NCI-H446 (cell line): ENCODE results near the gene TSPAN18.

Source experiments
- DNase-seq, 2 experiments: peaks; one replicate each; lab custom pipeline; 2025; lab: John Stamatoyannopoulos, UW

TSPAN18 gene

DNA sequence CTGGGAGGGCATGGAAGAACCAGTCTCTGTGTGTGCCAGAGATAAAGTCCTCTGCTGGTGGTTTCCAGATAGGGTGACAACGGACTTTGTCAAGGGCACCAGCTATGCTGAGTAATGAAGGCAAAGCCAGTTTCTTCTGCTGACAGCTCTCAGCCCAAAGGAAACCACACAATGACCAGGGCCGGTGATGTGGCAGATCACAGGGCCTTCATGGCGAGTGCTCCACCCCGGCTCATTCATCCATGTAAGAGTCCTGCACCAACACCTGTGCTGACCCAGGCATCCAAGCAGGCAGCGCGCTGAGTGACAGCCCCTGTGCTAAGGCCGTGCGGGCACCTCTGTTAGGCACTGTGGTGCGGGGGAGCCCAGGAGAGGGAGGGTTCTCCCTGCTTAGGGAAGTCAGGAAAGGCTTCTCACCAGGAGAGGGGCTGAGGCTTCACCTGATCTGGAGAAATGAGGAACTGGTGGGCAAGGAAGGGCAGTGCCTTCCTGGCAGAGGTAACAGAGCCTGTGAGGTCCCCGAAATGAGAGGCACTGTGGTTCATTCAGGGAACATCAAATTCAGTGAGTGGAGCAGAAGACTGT lies 190.1 kb downstream of the TSPAN18 start:
- DNase-seq, result no peak

DNA sequence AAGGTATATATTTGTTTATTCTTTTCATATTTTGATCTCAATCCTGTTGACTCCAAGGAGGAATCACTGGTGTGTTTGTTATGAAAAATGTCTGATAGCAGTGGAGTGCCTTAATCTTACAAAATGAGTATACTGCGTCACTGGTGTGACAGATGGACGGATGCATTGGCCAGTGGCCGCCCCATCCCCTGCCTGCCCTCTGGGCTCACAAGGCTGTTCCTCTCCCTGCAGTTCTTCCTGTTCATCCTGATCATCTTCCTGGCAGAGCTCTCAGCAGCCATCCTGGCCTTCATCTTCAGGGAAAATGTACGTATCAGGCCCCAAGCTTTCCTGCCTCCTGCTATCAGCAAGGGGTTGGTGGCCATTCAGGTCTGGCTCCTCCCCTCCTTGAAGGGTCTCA lies 191.0 kb downstream of the TSPAN18 start:
- no peak for DNase-seq

DNA sequence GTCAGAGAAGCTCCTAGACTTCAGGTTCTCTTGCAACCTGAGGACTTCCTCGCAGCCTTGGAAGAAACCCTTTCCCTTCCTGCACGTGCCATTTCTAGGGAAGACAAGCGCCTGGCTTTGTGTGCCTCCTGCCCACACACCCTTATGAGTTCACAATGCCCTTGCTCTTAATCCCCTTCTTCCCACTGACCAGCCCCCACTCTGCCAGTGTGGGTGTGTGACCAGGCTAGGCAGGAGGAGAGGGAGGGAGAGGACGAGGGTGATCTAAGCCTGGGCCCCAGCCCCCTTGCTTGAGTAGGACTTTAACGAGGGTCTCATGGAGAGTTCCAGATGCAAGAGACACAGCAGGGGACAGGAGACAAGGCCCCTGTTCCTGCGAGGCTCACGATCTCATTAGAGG lies 193.7 kb downstream of the TSPAN18 start:
- DNase-seq, result no peak

DNA sequence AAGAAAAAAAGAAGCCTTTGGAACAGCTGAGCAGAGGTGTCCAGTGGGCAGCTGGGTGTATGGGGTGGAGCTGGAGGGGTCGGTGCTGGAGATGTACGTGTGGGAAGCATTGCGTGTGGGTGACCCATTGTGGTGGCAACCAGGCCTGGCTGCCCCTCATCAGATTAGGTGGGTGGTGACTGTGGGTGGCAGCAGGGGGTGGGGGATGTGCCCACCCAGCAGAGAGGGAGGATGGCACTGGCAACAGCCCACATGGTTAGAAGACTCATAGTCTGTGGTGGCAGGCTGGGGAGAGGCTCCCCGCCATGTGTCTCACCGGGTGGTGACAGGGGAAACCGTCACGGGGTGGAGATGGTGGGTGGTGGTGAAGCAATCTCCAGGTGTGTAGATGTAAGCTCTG lies 196.4 kb downstream of the TSPAN18 start:
- no peak for DNase-seq

DNA sequence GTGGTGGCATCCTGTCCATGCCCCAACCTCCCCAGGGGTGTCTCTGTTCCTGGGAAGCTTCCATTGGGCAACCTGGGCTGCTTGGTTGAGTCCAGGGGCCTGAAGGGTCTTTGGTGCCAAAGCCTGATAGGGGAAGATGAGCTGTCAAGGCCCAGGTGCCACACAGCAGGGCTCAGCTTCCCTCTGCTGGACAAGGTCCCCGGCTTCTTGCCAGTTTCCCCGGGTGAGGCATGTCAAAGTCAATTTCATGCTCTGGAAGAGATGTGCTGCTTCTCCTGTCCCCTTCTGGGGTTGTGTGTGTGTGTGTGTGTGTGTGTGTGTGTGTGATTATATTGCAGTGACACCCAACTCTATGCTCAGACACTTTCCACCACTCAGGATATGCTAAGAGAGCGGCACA lies 197.0 kb downstream of the TSPAN18 start:
- DNase-seq, result peak; percentile 49 to 60

DNA sequence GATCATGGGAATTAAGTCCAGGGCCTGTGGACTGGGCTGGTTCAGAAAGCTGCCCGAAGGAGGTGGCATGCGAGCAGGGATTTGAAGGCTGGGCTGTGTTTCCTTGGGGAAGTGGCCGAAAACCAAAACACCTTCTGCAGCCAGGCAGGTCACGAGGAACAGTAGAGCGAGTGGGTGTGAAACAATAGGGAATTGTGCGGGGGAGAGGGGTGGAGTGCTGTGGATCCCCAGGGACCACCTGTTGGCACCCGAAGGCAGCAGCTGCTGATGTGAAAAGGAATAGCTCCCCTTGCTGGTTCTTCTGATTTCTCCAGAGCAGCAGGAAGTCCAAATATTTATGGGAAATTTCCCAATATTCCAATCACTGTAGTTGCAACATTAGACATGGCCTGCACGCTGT lies 199.3 kb downstream of the TSPAN18 start:
- no peak for DNase-seq

DNA sequence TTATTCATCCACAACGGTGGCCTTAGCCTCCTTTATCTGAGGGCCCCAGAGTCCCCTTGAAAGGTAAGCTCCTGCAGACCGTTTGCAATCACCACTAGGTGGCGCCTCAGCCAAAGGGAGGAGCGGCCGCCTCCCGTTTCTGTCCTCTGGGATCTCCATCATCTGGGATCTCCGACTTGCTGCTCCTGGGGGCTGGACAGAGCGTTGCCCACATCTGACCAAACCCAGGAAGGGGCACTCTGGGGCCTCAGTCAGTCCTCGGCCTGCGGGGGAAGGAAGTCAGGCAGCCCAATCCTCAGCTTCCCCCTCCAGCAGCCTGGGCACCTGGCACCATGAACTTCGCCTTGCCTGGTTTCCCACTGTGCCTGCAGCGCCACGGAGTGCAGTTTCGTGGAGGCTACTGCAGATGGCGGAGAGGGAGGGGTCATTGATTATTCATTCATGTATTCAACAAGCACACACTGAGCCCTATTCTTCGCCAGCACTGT lies 200.5 kb downstream of the TSPAN18 start:
- peak; percentile 70 to 86 for DNase-seq

DNA sequence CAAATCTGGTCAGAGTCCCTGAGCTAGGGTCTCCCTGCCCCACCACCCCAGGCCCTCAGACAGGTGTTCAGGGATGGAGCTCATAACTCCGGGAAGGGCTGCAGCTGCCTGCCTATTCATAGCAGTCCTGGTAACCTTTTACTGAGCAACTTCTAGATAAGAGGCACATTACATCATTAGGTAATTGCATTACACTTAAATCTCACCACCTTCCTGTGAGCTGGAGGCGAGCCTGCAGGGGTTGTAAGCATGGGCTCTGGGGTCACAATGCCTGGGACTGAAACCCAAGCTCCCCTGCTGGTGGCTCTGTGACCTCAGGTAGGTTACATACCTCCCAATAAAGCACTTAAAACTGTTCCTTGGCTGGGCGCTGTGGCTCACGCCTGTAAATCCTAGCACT lies 201.4 kb downstream of the TSPAN18 start:
- no peak for DNase-seq

DNA sequence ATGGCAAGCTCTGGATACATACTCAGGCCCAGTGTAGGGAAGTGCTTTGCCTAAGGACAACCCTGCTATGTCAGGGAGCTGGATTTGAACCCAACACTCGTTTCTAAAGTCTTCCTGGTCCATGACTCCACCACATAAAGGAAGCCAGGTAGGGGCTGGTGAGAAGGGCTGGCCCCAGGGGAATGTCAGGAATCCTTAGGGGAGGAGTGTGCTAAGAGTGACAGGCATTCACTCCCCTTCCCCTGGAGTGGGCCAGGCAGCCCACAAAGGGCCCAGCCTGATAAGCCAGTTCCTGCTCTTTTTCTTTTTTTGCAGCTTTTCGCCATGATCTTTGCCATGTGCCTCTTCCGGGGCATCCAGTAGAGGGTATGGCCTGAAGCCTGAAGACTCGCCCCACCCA lies 202.1 kb downstream of the TSPAN18 start:
- DNase-seq, result no peak

DNA sequence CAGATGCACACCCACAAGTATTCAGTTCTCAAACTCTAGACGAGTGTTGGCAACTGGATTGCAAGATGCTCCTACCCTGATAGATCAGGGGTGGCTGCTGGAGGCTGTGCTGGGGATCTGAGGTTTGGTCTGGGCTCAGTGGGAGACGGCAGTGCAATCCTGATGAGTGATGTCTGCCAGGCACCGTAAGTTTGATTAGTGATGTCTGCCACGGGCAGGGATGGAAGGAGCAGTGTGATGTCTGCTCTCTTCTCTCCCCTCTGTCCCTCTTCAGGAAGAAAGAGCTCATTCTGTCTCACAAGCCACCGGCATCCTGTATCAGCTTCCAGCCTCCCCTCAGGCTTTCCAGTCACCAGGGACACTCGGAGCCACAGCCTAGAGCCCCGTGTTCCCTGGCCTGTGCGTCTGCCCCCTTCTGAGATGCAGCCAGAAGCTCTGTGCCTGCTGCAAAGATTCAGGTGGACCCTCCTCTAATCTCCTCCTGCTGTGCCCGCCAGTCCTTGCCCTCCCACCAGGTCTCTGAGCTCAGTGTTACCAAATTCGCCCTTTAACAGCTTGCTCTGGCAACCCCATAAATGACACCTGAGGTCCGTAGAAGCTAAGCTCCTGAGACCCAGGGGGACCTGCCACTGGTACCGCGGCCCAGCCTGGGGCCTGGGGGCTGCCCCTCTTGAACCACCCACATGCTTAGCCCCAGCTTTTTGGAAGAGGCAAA lies 204.0 kb downstream of the TSPAN18 start:
- no peak for DNase-seq

DNA sequence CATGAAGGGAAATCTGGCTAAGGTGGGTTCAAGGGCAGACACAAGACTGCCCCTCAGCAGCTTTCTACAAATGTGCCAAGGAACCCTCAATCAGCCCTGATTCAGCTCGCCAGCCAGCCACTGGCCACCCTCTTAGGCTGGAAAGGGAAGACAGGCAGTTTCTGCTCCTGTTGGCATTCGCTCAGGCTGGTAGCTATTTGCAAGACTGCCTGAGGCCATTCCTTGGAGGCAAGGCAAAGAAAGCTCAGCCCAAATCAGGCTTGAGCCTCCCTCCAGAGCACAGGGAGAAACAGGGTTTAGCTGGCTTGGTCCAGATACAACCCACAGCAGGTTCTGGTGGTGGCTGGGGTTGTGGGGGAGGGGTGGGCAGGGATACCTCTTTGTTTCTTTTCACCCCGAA lies 204.7 kb downstream of the TSPAN18 start:
- DNase-seq, result peak in 1 of 2 experiments; percentile 53

DNA sequence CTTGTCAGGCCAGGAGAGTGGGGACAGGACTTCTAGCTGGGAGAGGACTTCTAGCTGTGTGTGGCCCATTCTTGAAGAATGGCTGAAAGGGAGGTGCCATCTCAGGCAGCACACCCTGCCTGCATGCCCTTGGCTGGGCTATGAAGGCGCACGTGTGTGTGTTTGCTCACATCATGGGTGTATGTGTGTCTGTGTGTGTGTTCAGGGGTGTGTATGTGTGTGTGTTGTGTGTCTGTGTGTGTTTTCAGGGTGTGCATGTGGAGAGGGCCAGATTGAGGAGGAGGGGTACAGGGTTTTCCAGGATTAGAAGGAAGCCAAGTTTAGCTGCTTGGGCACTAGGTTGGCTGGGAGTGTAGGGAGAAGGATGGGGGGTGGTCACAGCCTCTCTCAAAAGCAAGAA lies 207.3 kb downstream of the TSPAN18 start:
- no peak for DNase-seq

DNA sequence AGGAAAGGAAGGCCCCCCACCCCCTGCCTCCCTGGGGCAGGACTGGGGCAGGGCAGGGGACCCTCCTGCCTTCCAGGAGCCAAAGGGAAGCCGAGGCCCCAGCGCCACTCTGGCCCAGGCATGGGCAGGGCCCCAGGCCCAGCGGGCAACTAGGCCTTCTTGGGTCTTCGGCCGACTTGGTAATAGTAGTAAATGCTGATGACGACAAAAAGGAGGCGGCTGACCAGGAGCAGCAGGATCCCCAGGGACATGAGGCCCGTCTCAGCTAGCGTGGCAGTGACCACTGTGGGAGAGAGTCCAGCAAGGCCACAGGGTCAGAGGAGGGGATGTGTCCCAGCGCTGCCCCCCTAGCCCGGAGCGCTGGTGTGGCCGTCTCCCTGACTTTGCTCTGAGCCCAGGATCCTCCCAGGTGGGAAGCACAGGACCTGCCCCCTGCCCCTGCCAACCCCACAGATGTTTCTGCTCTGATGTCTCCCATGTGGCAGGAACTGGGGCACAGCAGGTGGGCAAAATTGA lies 208.0 kb downstream of the TSPAN18 start:
- no peak for DNase-seq

DNA sequence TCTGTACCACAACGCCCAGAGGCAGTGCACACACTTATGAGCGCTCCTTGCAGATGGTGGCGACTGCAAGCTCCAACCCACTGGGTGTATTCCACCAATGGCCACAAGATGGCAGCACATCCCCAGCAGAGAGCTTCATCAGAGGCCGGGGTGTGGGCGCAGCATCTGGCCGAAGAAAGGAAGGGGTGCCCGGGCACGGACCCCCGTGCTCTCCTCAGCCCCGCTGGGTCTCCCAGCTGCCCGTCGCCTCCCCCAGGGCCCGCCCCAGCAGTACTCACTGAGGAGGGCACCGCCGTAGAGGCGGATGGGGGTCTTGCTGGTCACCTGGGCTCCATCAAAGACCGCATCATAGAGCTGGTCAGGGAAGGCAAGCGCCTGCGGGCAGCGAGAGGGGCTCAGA lies 209.8 kb downstream of the TSPAN18 start:
- DNase-seq, result peak; percentile 86 to 91

DNA sequence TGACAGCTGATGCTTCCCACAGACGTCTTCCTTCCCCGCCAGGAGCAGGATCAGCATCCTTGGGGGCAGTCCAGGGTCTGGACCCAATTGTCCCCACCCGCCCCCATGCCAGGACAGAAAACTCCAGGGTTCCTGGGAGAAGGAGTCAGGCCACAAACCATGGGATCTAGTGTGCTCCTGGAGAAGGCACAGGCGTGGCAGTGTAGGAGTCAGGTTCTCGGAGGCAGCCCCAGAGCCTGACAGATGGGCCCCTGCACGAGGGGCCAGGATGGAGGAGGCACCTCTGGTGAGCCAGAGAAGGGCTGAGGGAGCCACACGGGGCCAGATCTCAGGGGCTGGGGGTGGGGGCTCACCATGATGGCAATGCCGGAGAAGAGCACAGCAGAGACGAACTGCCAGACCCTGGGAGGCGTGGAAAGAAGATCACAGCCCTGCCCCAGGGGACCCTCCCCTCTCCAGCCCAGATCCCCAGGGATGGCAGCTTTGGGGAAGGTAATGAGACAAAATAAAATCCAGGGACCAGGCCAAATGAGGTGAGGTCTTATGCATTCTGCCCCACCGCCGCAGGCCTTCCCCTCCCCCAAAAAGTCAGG lies 210.3 kb downstream of the TSPAN18 start:
- DNase-seq, result peak in 1 of 2 experiments; percentile 57

DNA sequence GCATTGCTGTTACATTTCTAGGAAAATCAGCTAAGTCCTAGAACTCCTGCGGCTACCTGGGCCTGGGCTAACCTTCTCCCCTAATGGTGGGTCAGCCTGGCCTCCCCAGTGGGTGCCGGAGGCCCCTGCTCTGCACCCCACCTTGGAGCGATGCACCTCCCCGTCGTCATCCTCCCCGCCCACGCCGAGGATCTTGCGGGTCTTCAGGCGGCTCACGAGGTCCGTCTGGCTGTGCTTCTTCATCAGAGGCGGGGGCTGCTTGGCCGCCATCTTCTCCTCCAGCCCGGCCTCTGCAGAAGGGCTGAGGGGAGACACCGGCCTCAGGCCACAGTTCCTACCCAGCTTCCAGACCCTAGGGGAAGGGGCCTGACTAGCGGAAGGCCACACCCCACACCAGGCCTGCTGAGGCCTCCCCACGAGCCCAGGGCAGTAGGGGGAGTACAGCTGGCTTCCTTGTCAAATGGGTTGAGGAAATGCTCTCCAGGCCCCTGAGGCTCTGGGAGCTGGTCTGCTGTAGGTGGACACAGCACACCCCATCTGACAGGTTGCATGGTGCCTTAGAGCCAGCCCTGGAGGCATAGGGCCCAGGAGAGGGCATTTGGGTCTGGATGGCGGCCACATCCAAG lies 211.4 kb downstream of the TSPAN18 start:
- no peak for DNase-seq

DNA sequence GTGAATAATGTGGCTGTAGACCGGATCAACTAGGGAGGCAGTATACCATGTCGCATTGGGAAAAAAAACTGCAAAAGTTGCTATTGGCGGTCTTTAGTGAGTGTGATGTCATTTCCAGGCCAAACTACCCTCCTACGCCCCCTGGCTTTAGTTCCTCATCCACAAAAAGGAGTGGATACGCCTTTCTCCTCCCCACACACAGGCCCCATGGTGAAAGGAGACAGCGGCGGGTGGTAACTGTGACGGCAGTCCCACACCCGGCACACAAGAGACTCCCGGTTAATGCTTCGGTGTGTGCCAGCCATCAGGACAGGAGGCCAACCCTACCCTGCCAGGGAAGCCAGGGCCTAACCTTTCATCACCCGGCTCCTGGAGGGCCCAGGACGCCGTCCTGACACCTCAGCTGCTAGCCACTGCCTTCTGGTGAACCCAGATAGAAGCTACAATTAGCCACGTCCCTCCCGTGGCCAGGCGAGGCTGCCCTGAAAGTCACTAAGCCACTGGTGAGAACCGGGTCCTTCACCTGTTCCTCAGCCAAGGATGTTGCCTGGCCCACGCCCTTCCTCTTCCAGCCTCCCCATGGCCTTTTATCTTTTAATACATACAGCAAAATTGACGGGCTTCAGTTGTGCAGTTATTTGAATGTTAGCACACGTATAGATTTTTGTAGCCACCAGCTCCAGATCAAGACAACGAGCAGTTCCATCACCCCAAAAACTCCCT lies 213.1 kb downstream of the TSPAN18 start:
- no peak for DNase-seq

DNA sequence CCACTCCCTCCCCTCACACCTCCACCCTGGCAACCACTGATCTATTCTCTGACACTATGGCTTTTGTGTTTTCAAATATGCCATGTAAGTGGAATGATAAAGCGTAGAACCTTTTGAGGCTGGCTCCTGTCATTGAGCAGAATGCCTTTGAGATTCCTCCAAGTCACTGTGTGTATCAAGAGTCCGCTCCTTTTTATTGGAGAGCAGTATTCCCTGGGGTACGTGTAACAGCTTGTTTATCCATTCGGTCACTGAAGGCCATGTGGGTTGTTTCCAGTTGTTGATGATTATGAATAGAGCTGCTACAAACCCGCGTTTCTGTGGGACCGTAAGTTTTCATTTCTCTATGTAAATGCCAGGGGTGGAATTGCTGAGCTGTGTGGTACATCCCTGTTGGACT lies 213.6 kb downstream of the TSPAN18 start:
- no peak for DNase-seq

DNA sequence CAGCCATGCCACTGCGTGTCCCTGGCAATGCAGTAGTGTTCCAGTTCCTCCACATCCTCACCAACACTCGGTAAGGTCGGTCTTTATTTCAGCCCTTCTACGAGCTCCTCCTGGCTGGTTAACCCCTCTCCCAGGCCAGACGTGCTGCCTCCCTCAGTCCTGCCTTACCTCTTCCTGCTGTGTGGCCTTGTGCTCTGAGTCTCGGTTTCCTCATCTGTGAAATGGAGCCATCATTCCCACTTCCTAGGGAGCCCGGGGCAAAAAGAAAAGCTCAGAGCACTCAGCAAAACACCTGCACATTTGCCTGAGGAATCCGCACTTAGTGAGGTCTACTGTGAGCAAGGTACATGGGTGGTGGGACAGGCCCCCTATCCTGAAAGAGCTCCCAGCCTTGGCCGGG lies 214.1 kb downstream of the TSPAN18 start:
- DNase-seq, result no peak

DNA sequence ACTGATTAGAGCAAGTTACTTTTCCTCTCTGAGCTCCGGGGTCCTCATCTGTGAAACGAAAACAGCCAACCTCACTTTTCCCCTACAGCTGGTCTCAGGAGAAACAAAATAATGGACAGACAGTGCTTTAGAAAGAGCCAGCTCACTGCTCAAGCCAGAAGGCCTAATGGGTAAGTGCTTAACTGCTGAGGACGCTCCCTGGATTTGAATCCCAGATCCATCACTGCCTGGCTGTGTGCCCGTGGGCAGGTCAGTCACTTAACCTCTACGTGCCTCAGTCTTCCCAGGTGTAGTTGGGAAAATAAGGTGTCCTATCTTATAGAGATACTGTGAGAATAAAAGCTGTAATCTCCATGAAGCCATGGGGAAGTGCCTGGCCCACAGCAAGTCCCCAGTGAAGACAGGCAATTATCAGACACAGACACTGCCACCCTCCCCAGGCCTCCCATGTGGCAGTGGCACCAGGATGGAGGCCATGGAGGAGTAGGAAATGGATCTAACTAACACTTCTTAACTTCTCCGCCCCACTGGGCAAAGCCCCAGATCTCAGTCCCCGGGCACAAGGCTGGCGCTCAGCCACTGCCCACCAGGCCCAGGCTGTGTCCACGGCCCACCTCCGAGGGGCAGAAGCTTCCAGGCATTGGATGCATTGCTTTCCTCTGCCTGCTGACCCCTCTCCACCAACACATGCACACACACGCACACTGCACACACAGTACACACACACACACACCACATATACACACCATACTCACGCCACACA lies 214.7 kb downstream of the TSPAN18 start:
- peak in 1 of 2 experiments; percentile 52 for DNase-seq
